GM12878 (cell line): ENCODE measurements around the gene LEP. TPM values are rescaled to one million over a fixed set of nuclear protein-coding genes. Genes with fewer than 3 reads are reported as not detected.

Experiments used
- ATAC-seq: fragments of 200-7000 bp; cut with Tn5 transposase; 3 replicates; pipeline ENCODE4 v1.9.1; 2020; ENCODE audit warnings: mild to moderate bottlenecking, moderate library complexity
- BruUV-seq: library from RNA; stranded (reverse); fragments of 400-500 nt; replicated peaks from 2 replicates; lab custom pipeline; 2021; lab: Mats Ljungman, UMichigan
- CTCF ChIA-PET: fragments of 300-600 bp; sonication (Branson Sonifier 250); formaldehyde crosslinking; extraction: SDS; loops from one replicate; lab custom pipeline; 2021; ENCODE audit warnings: inconsistent platforms; lab: Yijun Ruan, JAX
- POLR2A ChIA-PET: fragments of 350-600 bp; formaldehyde crosslinking; extraction: SDS; loops from one replicate; lab custom pipeline; 2021; ENCODE audit warnings: inconsistent platforms; lab: Charles Lee
- RAD21 ChIA-PET: fragments of 300-600 bp; sonication (Branson Sonifier 250); formaldehyde crosslinking; loops from one replicate; lab custom pipeline; 2023; ENCODE audit warnings: antibody characterized with exemption; ENCODE audit not compliant: unreplicated experiment; lab: Charles Lee
- SMC1A ChIA-PET: fragments of 300-600 bp; sonication (Branson Sonifier 250); formaldehyde crosslinking; loops from one replicate; lab custom pipeline; 2023; ENCODE audit not compliant: unreplicated experiment, uncharacterized antibody; lab: Charles Lee
- DNase-seq: peaks from one replicate; pipeline ENCODE4 v3.0.0-alpha.2; 2011; ENCODE audit warnings: low read depth, low spot score
- FAIRE-seq: peaks from 3 replicates; lab custom pipeline; 2011; peaks lifted over from hg19 to GRCh38; lab: Jason Lieb, UNC
- H2AFZ ChIP-seq: 2 replicates; pipeline ENCODE4 v1.6.0; 2011; ENCODE audit warnings: low read depth, low read length, control low read depth; ENCODE audit not compliant: control insufficient read depth
- H3K27ac ChIP-seq: 2 replicates; pipeline ENCODE4 v1.5.1; 2011; ENCODE audit warnings: control low read depth; ENCODE audit not compliant: control insufficient read depth, insufficient read depth
- H3K27me3 ChIP-seq, 2 experiments: replicated peaks in 1 of 2; 2 replicates each; pipeline versions ENCODE4 v1.6.0 to v1.6.1; 2011; ENCODE audit warnings: low read length in 1 of 2; ENCODE audit not compliant: control insufficient read depth in 2 of 2, insufficient read depth in 2 of 2
- H3K36me3 ChIP-seq, 2 experiments: 2 replicates each; pipeline ENCODE4 v1.5.1; 2011; ENCODE audit warnings: low read length in 1 of 2; ENCODE audit not compliant: control insufficient read depth in 2 of 2, insufficient read depth in 2 of 2
- H3K4me1 ChIP-seq: 2 replicates; pipeline ENCODE4 v1.6.1; 2011; ENCODE audit warnings: mild to moderate bottlenecking, low read length, moderate library complexity, mixed read lengths; ENCODE audit not compliant: control insufficient read depth, insufficient read depth
- H3K4me2 ChIP-seq: 2 replicates; pipeline ENCODE4 v1.6.0; 2011; ENCODE audit warnings: control low read depth; ENCODE audit not compliant: control insufficient read depth, insufficient read depth
- H3K4me3 ChIP-seq: fragments of 200-600 bp; sonication (generic); 2 replicates; pipeline ENCODE4 v1.5.1; 2016
- H3K79me2 ChIP-seq: 2 replicates; pipeline ENCODE4 v1.6.0; 2011; ENCODE audit warnings: low read length; ENCODE audit not compliant: control insufficient read depth, insufficient read depth
- H3K9ac ChIP-seq: 2 replicates; pipeline ENCODE4 v1.8.0; 2011; ENCODE audit warnings: low read length, control low read depth, mixed read lengths; ENCODE audit not compliant: control insufficient read depth, insufficient read depth
- H3K9me3 ChIP-seq: replicated peaks from 3 replicates; pipeline ENCODE4 v1.5.1; 2011; ENCODE audit warnings: mild to moderate bottlenecking, low read length; ENCODE audit not compliant: control insufficient read depth, insufficient read depth
- H4K20me1 ChIP-seq: 2 replicates; pipeline ENCODE4 v1.6.0; 2011; ENCODE audit not compliant: control insufficient read depth, insufficient read depth
- ASH2L ChIP-seq: fragments of 300-600, 200-600 bp; sonication (generic); IDR thresholded peaks from 2 replicates; pipeline ENCODE4 v1.6.1; 2017; ENCODE audit warnings: low read depth, mild to moderate bottlenecking, borderline replicate concordance
- ATF2 ChIP-seq: IDR thresholded peaks from 2 replicates; pipeline ENCODE4 v1.6.1; 2012; ENCODE audit warnings: low read length, inconsistent platforms
- CREB1 ChIP-seq: IDR thresholded peaks from 2 replicates; pipeline ENCODE4 v1.6.1; 2012; ENCODE audit warnings: low read depth, mild to moderate bottlenecking, inconsistent platforms
- HDGF ChIP-seq: fragments of 450-650 bp; IDR thresholded peaks from 2 replicates; pipeline ENCODE4 v1.6.1; 2016; ENCODE audit warnings: antibody characterized with exemption
- LARP7 ChIP-seq: fragments of 450-650 bp; IDR thresholded peaks from 2 replicates; pipeline ENCODE4 v1.6.1; 2017; ENCODE audit warnings: mild to moderate bottlenecking
- RFX5 ChIP-seq: IDR thresholded peaks from 2 replicates; pipeline ENCODE4 v1.6.1; 2011; ENCODE audit warnings: low read depth, low read length, improper control_type of control experiment
- SIX5 ChIP-seq: IDR thresholded peaks from 2 replicates; pipeline ENCODE4 v1.6.1; 2011; ENCODE audit warnings: mild to moderate bottlenecking, low read depth, low read length, moderate library complexity; ENCODE audit not compliant: severe bottlenecking
- SUPT20H ChIP-seq: IDR thresholded peaks from 2 replicates; pipeline ENCODE4 v1.6.1; 2011; ENCODE audit warnings: low read depth, mild to moderate bottlenecking, low read length, moderate library complexity, borderline replicate concordance; ENCODE audit not compliant: control insufficient read depth
- WGBS: methylation state at CpG from one replicate; pipeline ENCODE4 v1.1.6; 2016; ENCODE audit warnings: low lambda C conversion rate; ENCODE audit not compliant: insufficient replicate concordance, insufficient coverage; ENCODE audit errors: missing lambda C conversion rate; 5-methylcytosine and 5-hydroxymethylcytosine counted together
- in situ Hi-C: fragments of 300-500 bp; cut with MboI; formaldehyde crosslinking; loops from 9 replicates; pipeline ENCODE4 v1.14.3; 2018; ENCODE audit warnings: mixed read lengths
- intact Hi-C: fragments of 100-400 bp; cut with micrococcal nuclease; formaldehyde crosslinking; loops from one replicate; pipeline ENCODE4 v1.14.2; 2022; ENCODE audit not compliant: unreplicated experiment
- polyA plus RNA-seq, 11 experiments: library from polyadenylated mRNA; depleted of rRNA in 4 of 11; unstranded in 6 of 11; stranded (reverse) in 5 of 11; fragments of >200 nt; fragmentation: Nextera tagmentation in 4 of 11; fragmentation: Illumina TruSeq in 1 of 11; extraction: Ambion mirVana in 4 of 11; extraction: Trizol in 1 of 11; gene quantifications; 1 replicate in 1 of 11; 2 replicates in 10 of 11; pipeline versions ENCODE4 v1.2.1 to v1.2.3, GENCODE V29; 2011 to 2016; ENCODE audit warnings: inconsistent platforms in 2 of 11, missing spikeins in 2 of 11, low read depth in 1 of 11
- total RNA-seq, 4 experiments: library from RNA; depleted of rRNA in 3 of 4; stranded (reverse); fragments of >200 nt in 3 of 4; fragmentation: Illumina TruSeq in 1 of 4; extraction: Trizol in 1 of 4; gene quantifications; 2 replicates each; pipeline versions ENCODE4 v1.2.1 to v1.2.3, GENCODE V29; 2013 to 2021

Gene LEP
- total and polyA plus RNA-seq, 10 of the 15 experiments (the other 5 are each of a cell fraction or from before 2014, with no cell fraction given), result not detected

DNA sequence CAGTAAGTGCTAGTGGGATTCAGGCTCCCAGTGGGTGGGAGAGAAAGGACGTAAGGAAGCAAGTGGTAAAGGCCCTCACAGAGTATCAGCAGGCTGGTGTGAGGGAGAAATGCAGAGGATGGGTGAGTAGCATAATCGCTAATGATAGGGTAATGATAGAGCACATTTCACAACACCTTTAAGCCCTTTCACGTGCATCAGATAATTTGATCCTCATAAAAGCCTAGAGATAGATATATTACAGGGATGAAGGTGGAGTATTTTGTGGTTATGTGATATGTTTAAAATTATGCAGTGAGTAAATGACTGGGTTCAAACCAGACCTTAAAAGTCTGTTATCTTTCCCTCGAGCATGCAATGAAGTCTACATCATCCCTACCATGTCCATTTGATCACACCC is 10.3 kb downstream of the LEP start:
- intact Hi-C loops, result no loop called here
- DNase-seq (no peak), FAIRE-seq (no peak), ATAC-seq (no peak)
- Histone ChIP-seq H3K9ac (no peak overlapping the region), H3K27me3 (no peaks in the 10 kb centered on the region), H3K36me3 (no peaks in the 10 kb centered on the region), H3K4me1 (no peaks in the 10 kb centered on the region), H3K9me3 (no peaks in the 10 kb centered on the region), H3K4me2 (no peak overlapping the region), H2AFZ (no peak overlapping the region), H3K27ac (no peak overlapping the region), H4K20me1 (no peaks in the 10 kb centered on the region), H3K4me3 (no peak overlapping the region), H3K79me2 (no peaks in the 10 kb centered on the region)
- POLR2A ChIA-PET, result no interaction called here
- TF ChIP-seq LARP7, result no peak
- TF ChIP-seq SIX5, result no peak
- no peak for TF ChIP-seq CREB1
- CTCF ChIA-PET, result no interaction called here
- in situ Hi-C loops, result no loop called here
- WGBS, result 46% methylated on average over 4 of the region's 4 CpGs
- SMC1A ChIA-PET, result no interaction called here
- no TSS peak for BruUV-seq
- RAD21 ChIA-PET, result no interaction called here

DNA sequence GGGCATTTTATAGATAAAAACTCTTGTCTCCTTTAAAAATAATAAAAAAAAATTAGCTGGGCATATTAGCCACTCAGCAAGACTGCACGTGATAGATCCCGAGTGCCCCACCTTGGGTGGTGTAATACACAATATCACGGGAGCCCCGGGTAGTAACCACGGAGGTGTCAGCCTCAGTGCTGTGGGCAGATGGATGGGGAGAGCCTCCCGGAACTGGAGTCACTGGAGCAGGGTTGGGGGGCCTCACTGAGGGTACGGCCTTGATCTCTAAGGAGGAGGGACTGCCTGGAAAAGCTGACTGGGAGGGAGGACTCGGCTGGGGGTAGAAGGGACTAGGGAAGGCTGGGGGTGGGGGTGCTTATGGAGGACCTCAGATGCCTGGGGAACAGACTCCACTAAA is 12.6 kb downstream of the LEP start:
- intact Hi-C loops (no loop called here), in situ Hi-C loops (no loop called here)
- CTCF ChIA-PET, result interaction anchor here (0.7 kb wide), 2 partner anchors 173 to 1133 kb away, joined by 3 read pairs; no protein-coding TSS in a partner anchor
- SMC1A ChIA-PET, result no interaction called here
- no peak overlapping the region for H3K27ac ChIP-seq
- BruUV-seq, result no TSS peak
- no peaks in the 10 kb centered on the region for H3K36me3 ChIP-seq
- no peaks in the 10 kb centered on the region for H3K9me3 ChIP-seq
- H3K4me1 ChIP-seq, result no peaks in the 10 kb centered on the region
- no peaks in the 10 kb centered on the region for H4K20me1 ChIP-seq
- H3K9ac ChIP-seq, result no peak overlapping the region
- RAD21 ChIA-PET, result no interaction called here
- FAIRE-seq, result no peak
- no peak overlapping the region for H3K4me3 ChIP-seq
- H3K27me3 ChIP-seq, result no peaks in the 10 kb centered on the region; a peak in 1 of 4 replicates
- 55% methylated on average over 8 of the region's 8 CpGs for WGBS
- no peak for TF ChIP-seq HDGF
- no peak for TF ChIP-seq ATF2
- TF ChIP-seq RFX5, result no peak
- no peak for TF ChIP-seq SUPT20H
- TF ChIP-seq ASH2L, result no peak
- H3K4me2 ChIP-seq, result no peak overlapping the region
- no peaks in the 10 kb centered on the region for H3K79me2 ChIP-seq
- H2AFZ ChIP-seq, result no peak overlapping the region
- no peak for ATAC-seq
- no peak for DNase-seq
- POLR2A ChIA-PET, result no interaction called here
